OCI-LY1 (cell line): Measurements from ENCODE around the gene CD55.

ENCODE experiments used
- CTCF ChIP-seq: fragments of 200-600 bp; sonication (generic), shearing (Covaris generic); IDR thresholded peaks from 2 replicates; pipeline ENCODE4 v1.5.1; 2017; ENCODE audit warnings: mild to moderate bottlenecking, antibody characterized with exemption, low read length, moderate library complexity, mixed read lengths
- EZH2 ChIP-seq: fragments of 200-600 bp; sonication (generic), shearing (Covaris generic); IDR thresholded peaks from 2 replicates; pipeline ENCODE4 v1.8.0; 2017; ENCODE audit warnings: borderline replicate concordance, mixed run types, mild to moderate bottlenecking, antibody characterized with exemption, low read length, moderate library complexity, mixed read lengths

- TF ChIP-seq CTCF (no peak), EZH2 (no peak)
Observed at GRCh38 chr1:207402744-207403143, 81.3 kb downstream of the CD55 start.
